BE2C (cell line): ENCODE data around the gene SGF29.

ENCODE experiments used
- DNase-seq: peaks from one replicate; pipeline ENCODE4 v3.0.0-alpha.2; 2020
- H3K27me3 ChIP-seq: fragments of 250-450 bp; sonication (Bioruptor Pico); 2 replicates; pipeline ENCODE4 v1.5.1; 2020; ENCODE audit warnings: mild to moderate bottlenecking
- H3K36me3 ChIP-seq: fragments of 250-450 bp; sonication (Bioruptor Pico); 2 replicates; pipeline ENCODE4 v1.5.1; 2020; ENCODE audit warnings: mild to moderate bottlenecking
- H3K4me1 ChIP-seq: fragments of 250-450 bp; sonication (Bioruptor Pico); 2 replicates; pipeline ENCODE4 v1.5.1; 2020
- H3K4me3 ChIP-seq: 2 replicates; pipeline ENCODE4 v1.5.1; 2011; ENCODE audit warnings: low read depth, low read length
- H3K9me3 ChIP-seq: fragments of 250-450 bp; sonication (Bioruptor Pico); 2 replicates; pipeline ENCODE4 v1.5.1; 2020
- CTCF ChIP-seq: IDR thresholded peaks from 2 replicates; pipeline ENCODE4 v1.5.1; 2012; ENCODE audit warnings: mild to moderate bottlenecking, low read depth, low read length

The SGF29 gene

DNA sequence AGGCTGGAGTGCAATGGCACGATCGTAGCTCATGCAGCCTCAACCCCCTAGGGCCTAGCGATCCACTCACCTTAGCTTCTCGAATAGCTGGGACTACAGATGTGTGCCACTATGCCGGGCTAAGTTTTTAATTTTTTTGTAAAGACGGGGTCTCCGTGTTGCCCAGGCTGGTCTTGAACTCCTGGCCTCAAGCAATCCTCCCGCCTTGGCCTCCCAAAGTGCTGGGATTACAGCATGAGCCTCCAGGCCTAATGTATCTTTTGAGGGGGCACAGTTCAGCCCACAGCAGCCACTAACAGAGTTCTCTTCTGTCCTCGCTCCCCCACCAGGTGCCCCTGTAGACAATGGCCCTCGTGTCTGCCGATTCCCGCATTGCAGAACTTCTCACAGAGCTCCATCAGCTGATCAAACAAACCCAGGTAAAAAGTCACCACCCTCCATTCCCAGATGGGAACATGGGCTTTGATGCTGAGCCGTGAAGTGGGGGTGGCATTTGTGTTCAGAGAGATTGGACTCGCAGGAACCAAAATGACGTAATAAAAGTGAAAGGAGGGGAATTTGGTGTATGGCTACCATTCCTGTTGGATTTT is 27.1 kb downstream of the SGF29 start:
- Histone ChIP-seq H3K4me1 (no peaks in the 10 kb centered on the region), H3K27me3 (no peaks in the 10 kb centered on the region), H3K9me3 (no peaks in the 10 kb centered on the region), H3K4me3 (no peak overlapping the region), H3K36me3 (peaks cover 21% of the 10 kb centered on the region)
- TF ChIP-seq CTCF = no peak
- no peak for DNase-seq

- TF ChIP-seq CTCF = no peak
- peaks cover 26% of the 10 kb centered on the region for H3K36me3 ChIP-seq
- no peak overlapping the region for H3K4me3 ChIP-seq
- DNase-seq = no peak
- no peaks in the 10 kb centered on the region for H3K9me3 ChIP-seq
- no peaks in the 10 kb centered on the region for H3K4me1 ChIP-seq
- H3K27me3 ChIP-seq = no peaks in the 10 kb centered on the region
Observed at GRCh38 chr16:28585674-28586073, 32.0 kb downstream of the SGF29 start.

DNA sequence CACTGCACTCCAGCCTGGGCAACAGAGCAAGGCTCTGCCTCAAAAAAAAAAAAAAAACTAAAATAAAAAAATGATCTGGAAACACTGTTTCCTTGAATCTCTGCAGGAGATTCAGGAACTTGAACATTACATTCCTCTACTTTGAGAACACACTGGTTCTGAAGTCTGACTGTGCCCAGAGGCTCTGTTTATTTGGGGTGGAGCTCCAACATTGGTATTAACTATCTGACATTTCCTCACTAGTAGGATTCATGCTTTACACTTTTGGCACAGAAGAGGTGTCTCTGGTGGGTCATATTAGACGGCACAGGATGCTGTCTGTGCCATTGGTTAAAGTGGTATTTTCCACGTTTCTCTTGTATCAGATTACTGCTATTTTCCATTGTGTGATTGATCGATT is 32.7 kb downstream of the SGF29 start:
- H3K36me3 ChIP-seq = peaks cover 25% of the 10 kb centered on the region
- no peaks in the 10 kb centered on the region for H3K27me3 ChIP-seq
- DNase-seq = no peak
- H3K4me1 ChIP-seq = no peaks in the 10 kb centered on the region
- no peaks in the 10 kb centered on the region for H3K9me3 ChIP-seq
- TF ChIP-seq CTCF = no peak
- H3K4me3 ChIP-seq = no peak overlapping the region

DNA sequence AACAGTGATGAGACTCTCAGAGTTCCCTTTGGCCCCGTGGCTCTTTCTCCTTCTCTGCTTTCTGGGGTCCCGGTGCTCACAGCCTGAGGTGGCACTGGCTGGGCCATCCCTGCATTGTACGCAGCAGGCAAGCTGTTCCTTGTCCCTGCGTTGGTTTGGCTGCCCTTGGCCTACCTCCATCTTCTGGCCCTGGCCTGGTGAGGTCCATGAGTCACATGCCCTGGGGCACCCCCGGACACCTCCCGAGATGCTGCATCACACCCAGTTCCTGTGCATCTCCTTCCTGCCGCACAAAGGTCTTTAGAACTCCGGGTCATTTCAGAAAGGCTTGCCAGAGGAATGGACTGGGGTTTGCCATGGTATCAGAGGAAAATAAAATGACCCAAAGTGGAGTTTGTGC is 33.7 kb downstream of the SGF29 start:
- no peak for TF ChIP-seq CTCF
- Histone ChIP-seq H3K36me3 (peaks cover 25% of the 10 kb centered on the region), H3K27me3 (no peaks in the 10 kb centered on the region), H3K9me3 (no peaks in the 10 kb centered on the region), H3K4me3 (no peak overlapping the region), H3K4me1 (no peaks in the 10 kb centered on the region)
- DNase-seq = no peak

DNA sequence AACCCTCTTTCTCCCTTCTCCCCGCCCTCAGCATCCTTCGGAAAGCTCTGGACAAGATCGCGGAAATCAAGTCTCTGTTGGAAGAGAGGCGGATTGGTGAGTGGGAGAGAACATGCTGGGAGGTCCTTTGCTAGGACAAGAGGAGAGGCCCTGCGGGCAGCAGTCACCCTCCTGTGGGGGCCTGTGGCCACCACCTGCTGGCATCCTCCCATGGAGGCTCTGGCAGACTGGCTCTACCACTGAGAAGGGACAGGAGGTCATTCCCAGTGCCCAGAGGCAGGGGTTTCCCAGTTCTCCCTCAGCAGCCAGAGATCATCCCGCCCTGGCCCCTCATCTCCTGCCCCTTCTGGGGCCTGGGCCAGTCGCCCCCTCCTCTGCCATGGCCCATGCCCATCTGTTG is 35.3 kb downstream of the SGF29 start:
- Histone ChIP-seq H3K36me3 (peaks cover 18% of the 10 kb centered on the region), H3K4me1 (no peaks in the 10 kb centered on the region), H3K27me3 (no peaks in the 10 kb centered on the region), H3K4me3 (no peak overlapping the region), H3K9me3 (no peaks in the 10 kb centered on the region)
- no peak for DNase-seq
- no peak for TF ChIP-seq CTCF

DNA sequence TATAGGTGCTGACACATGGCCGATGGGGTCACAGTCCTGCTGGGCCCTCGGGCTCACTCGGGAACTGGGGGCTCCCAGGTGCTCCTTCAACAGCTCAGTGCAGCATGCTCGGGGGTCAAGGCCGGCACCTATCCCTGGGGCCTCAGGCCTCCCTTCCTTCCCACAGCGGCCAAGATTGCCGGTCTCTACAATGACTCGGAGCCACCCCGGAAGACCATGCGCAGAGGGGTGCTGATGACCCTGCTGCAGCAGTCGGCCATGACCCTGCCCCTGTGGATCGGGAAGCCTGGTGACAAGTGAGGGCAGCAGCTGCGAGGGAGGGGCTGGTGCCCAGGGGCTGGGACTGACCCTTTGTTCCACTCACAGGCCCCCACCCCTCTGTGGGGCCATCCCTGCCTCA is 36.2 kb downstream of the SGF29 start:
- Histone ChIP-seq H3K4me1 (no peaks in the 10 kb centered on the region), H3K4me3 (no peak overlapping the region), H3K9me3 (no peaks in the 10 kb centered on the region), H3K27me3 (no peaks in the 10 kb centered on the region), H3K36me3 (peaks cover 18% of the 10 kb centered on the region)
- TF ChIP-seq CTCF = no peak
- no peak for DNase-seq
